Pulmonary artery endothelial cell (primary cell): Measurements from ENCODE around the gene ELF5. TPM values are rescaled to one million over a fixed set of nuclear protein-coding genes. Genes with fewer than 3 reads are reported as not detected.

Experiments used
- DNase-seq: peaks from one replicate; pipeline ENCODE4 v3.0.0-alpha.2; 2011; ENCODE audit warnings: low read depth, low spot score
- total RNA-seq: library from RNA; depleted of rRNA; stranded (reverse); fragments of >200 nt; gene quantifications from 2 replicates; pipeline ENCODE4 v1.2.3, GENCODE V29; 2014

ELF5 gene
- total RNA-seq, 1 donor from 2014 or later = not detected

- no peak for DNase-seq
These were observed 59.1 kb downstream of the ELF5 start for GRCh38 chr11:34454308-34455032.

GRCh38 chr11:34451053-34451452 lies 62.5 kb downstream of the ELF5 start:
- no peak for DNase-seq

- no peak for DNase-seq
These were observed 64.6 kb downstream of the ELF5 start for GRCh38 chr11:34449013-34449412.

- DNase-seq = no peak
These were observed 65.2 kb downstream of the ELF5 start for GRCh38 chr11:34448223-34448994.

GRCh38 chr11:34447044-34447443 lies 66.5 kb downstream of the ELF5 start:
- no peak for DNase-seq

- no peak for DNase-seq
These were observed 67.2 kb downstream of the ELF5 start for GRCh38 chr11:34446386-34446785.

GRCh38 chr11:34445956-34446355 lies 67.6 kb downstream of the ELF5 start:
- no peak for DNase-seq

- DNase-seq = no peak
These were observed 69.2 kb downstream of the ELF5 start for GRCh38 chr11:34444428-34444827.

- DNase-seq = no peak
These were observed 70.5 kb downstream of the ELF5 start for GRCh38 chr11:34443136-34443535.

- no peak for DNase-seq
These were observed 71.8 kb downstream of the ELF5 start for GRCh38 chr11:34441814-34442213.

- no peak for DNase-seq
These were observed 73.9 kb downstream of the ELF5 start for GRCh38 chr11:34439610-34440198.

GRCh38 chr11:34438529-34439507 lies 74.8 kb downstream of the ELF5 start, which contains the start of gene CAT:
Gene CAT (plus strand): TSS chr11:34438934. CDS start chr11:34439014, 80 bp downstream.
- DNase-seq = peak; percentile 92

- DNase-seq = no peak
These were observed 76.1 kb downstream of the ELF5 start for GRCh38 chr11:34437224-34438125.

GRCh38 chr11:34433899-34434298 lies 79.7 kb downstream of the ELF5 start:
- DNase-seq = no peak

GRCh38 chr11:34432822-34433221 lies 80.8 kb downstream of the ELF5 start:
- DNase-seq = no peak

- no peak for DNase-seq
These were observed 81.6 kb downstream of the ELF5 start for GRCh38 chr11:34431979-34432378.
